HCT116 (cell line): ENCODE measurements around the gene SEC14L3. TPM values are rescaled to one million over a fixed set of nuclear protein-coding genes. Genes with fewer than 3 reads are reported as not detected.

Source experiments
- total RNA-seq: library from RNA; stranded (reverse); gene quantifications from one replicate; pipeline ENCODE4 v1.2.1, GENCODE V29; 2021; ENCODE audit not compliant: unreplicated experiment

SEC14L3 gene
- total RNA-seq, 1 experiment from 2014 or later, result not detected

Other genes starting within 250 kb of the SEC14L3 start
- gene LIF, start 225.3 kb downstream of the SEC14L3 start, total RNA-seq, result 75.4 TPM
- not detected for gene OSM, start 205.2 kb downstream of the SEC14L3 start, total RNA-seq
- 6.5 TPM for gene CASTOR1, start 182.5 kb downstream of the SEC14L3 start, total RNA-seq
- gene TBC1D10A, start 145.1 kb downstream of the SEC14L3 start, total RNA-seq, result 18.6 TPM
- gene SF3A1, start 115.1 kb downstream of the SEC14L3 start, total RNA-seq, result 230 TPM
- gene CCDC157, start 115.0 kb downstream of the SEC14L3 start, total RNA-seq, result 2.1 TPM
- 20.2 TPM for gene RNF215, start 84.6 kb downstream of the SEC14L3 start, total RNA-seq
- 33.5 TPM for gene SEC14L2, start 75.0 kb downstream of the SEC14L3 start, total RNA-seq
- gene MTFP1, start 46.2 kb downstream of the SEC14L3 start, total RNA-seq, result 36.1 TPM
- gene SEC14L4, start 33.7 kb upstream of the SEC14L3 start, total RNA-seq, result 12.7 TPM
- not detected for gene SEC14L6, start 74.7 kb upstream of the SEC14L3 start, total RNA-seq
- gene GAL3ST1, start 102.6 kb upstream of the SEC14L3 start, total RNA-seq, result 2.1 TPM
- 167 TPM for gene PES1, start 119.9 kb upstream of the SEC14L3 start, total RNA-seq
- 2.2 TPM for gene TCN2, start 135.2 kb upstream of the SEC14L3 start, total RNA-seq
- gene SLC35E4, start 163.8 kb upstream of the SEC14L3 start, total RNA-seq, result 6.2 TPM
- gene DUSP18, start 195.9 kb upstream of the SEC14L3 start, total RNA-seq, result 9.7 TPM
- gene OSBP2, start 222.9 kb upstream of the SEC14L3 start, total RNA-seq, result 12.9 TPM